HG03460 (cell line): ENCODE measurements around the gene MRPL19.

Experiments
- ATAC-seq: cut with Tn5 transposase; IDR thresholded peaks from one replicate; pipeline ENCODE4 v1.9.1; 2021; ENCODE audit not compliant: unreplicated experiment

The MRPL19 gene

GRCh38 chr2:75616406-75616805 lies 30.2 kb upstream of the MRPL19 start:
- no peak for ATAC-seq

GRCh38 chr2:75616933-75617332 lies 29.6 kb upstream of the MRPL19 start:
- ATAC-seq, result no peak

- no peak for ATAC-seq
These were observed 26.4 kb upstream of the MRPL19 start for GRCh38 chr2:75619956-75620740.

GRCh38 chr2:75621228-75621627 lies 25.4 kb upstream of the MRPL19 start:
- no peak for ATAC-seq

- ATAC-seq, result no peak
These were observed 24.1 kb upstream of the MRPL19 start for GRCh38 chr2:75622500-75622899.

GRCh38 chr2:75622929-75623328 lies 23.7 kb upstream of the MRPL19 start:
- no peak for ATAC-seq

GRCh38 chr2:75627902-75628504 lies 18.6 kb upstream of the MRPL19 start:
- peak; percentile 85 for ATAC-seq

- no peak for ATAC-seq
These were observed 14.4 kb upstream of the MRPL19 start for GRCh38 chr2:75632091-75632701.

- ATAC-seq, result no peak
These were observed 13.8 kb upstream of the MRPL19 start for GRCh38 chr2:75632813-75633212.

GRCh38 chr2:75633620-75634019 lies 13.0 kb upstream of the MRPL19 start:
- no peak for ATAC-seq

- no peak for ATAC-seq
These were observed 11.6 kb upstream of the MRPL19 start for GRCh38 chr2:75634945-75635344.

- ATAC-seq, result no peak
These were observed 9.0 kb upstream of the MRPL19 start for GRCh38 chr2:75637568-75637967.

- ATAC-seq, result peak; percentile 94
These were observed 5.9 kb upstream of the MRPL19 start for GRCh38 chr2:75640621-75641121.

GRCh38 chr2:75641587-75641986 lies 5.0 kb upstream of the MRPL19 start:
- no peak for ATAC-seq

GRCh38 chr2:75643980-75644379 lies 2.6 kb upstream of the MRPL19 start:
- no peak for ATAC-seq

- no peak for ATAC-seq
These were observed 940 bp upstream of the MRPL19 start for GRCh38 chr2:75645643-75646042.

GRCh38 chr2:75646090-75646582 lies 447 bp upstream of the MRPL19 start:
- peak; percentile 1 for ATAC-seq

GRCh38 chr2:75647771-75648170 lies 1.2 kb downstream of the MRPL19 start:
- ATAC-seq, result no peak

GRCh38 chr2:75654012-75654411 lies 7.4 kb downstream of the MRPL19 start:
- no peak for ATAC-seq

- ATAC-seq, result no peak
These were observed 9.3 kb downstream of the MRPL19 start for GRCh38 chr2:75655861-75656260.

- ATAC-seq, result no peak
These were observed 10.0 kb downstream of the MRPL19 start for GRCh38 chr2:75656563-75656962.

- ATAC-seq, result no peak
These were observed 11.2 kb downstream of the MRPL19 start for GRCh38 chr2:75657798-75658197.
